K562 (cell line): ENCODE data around the gene KRTAP19-8. TPM values are rescaled to one million over a fixed set of nuclear protein-coding genes. Genes with fewer than 3 reads are reported as not detected.

Experiments
- JUN ChIP-seq, 2 experiments: sonication (generic) in 1 of 2; formaldehyde crosslinking in 1 of 2; IDR thresholded peaks; 2 replicates each; pipeline versions ENCODE4 v1.6.1 to v1.8.0; 2012 to 2022; ENCODE audit warnings: borderline replicate concordance in 2 of 2, mild to moderate bottlenecking in 2 of 2, improper control_type of control experiment in 1 of 2, low read depth in 1 of 2, low read length in 1 of 2, missing genetic modification reagents in 1 of 2
- LARP7 ChIP-seq: fragments of 450-650 bp; IDR thresholded peaks from 2 replicates; pipeline ENCODE4 v1.6.1; 2016
- ZNF408 ChIP-seq: fragments of 250-450 bp; sonication (Bioruptor Pico); IDR thresholded peaks from 2 replicates; pipeline ENCODE4 v1.4.0; 2020; ENCODE audit warnings: low read depth, mild to moderate bottlenecking, moderate library complexity
- polyA plus RNA-seq, 8 experiments: library from polyadenylated mRNA; depleted of rRNA in 4 of 8; stranded (reverse) in 5 of 8; unstranded in 3 of 8; fragments of >200 nt; fragmentation: Nextera tagmentation in 2 of 8; fragmentation: Illumina TruSeq in 1 of 8; extraction: Ambion mirVana in 2 of 8; extraction: Trizol in 1 of 8; gene quantifications; 2 replicates each; pipeline versions ENCODE4 v1.2.1 to v1.2.3, GENCODE V29; 2011 to 2014; ENCODE audit warnings: inconsistent platforms in 1 of 8, missing spikeins in 1 of 8
- total RNA-seq, 7 experiments: library from RNA; depleted of rRNA in 6 of 7; stranded (reverse); fragments of >200 nt in 6 of 7; fragmentation: Illumina TruSeq in 2 of 7; extraction: Trizol in 2 of 7; gene quantifications; 2 replicates each; pipeline versions ENCODE4 v1.2.1 to v1.2.3, GENCODE V29; 2011 to 2021; ENCODE audit warnings: low replicate concordance in 1 of 7
- TF ChIP-seq, protein P1 (sequence below): fragments of 450-650 bp; conservative IDR thresholded peaks from 2 replicates; pipeline ENCODE4 v1.6.1; 2016; ENCODE audit warnings: missing genetic modification characterization, low read depth, mild to moderate bottlenecking, control low read depth, missing compliant biosample characterization

The KRTAP19-8 gene
- total and polyA plus RNA-seq, 9 of the 15 experiments (the other 6 are each of a cell fraction or from before 2014, with no cell fraction given): not detected

DNA sequence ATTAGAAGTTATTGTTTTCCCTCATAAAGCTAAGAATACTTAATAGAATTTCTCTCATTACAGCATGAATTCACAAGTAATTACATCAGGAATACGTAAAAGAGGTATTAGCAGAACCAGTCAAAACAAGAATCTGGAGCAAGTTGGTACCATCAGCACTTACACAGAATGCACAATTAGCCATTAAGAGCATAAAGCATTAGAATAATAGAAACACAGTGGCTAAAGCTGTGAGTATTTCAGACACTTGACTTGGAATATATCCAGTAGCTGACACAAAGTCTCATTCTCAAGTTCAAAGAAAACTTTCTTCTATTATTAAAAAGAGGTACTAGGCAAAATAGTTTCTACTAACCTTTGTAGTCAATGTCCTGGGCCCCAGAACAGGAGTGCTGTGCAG is 49.6 kb downstream of the KRTAP19-8 start (continued):
- TF ChIP-seq LARP7 (no peak), JUN (IDR thresholded peaks at IDR 0.05; ENCODE audit: borderline replicate concordance, low read depth, low read length) (no peak), JUN (CRISPR knock-in tag; IDR thresholded peaks at IDR 0.05; ENCODE audit: borderline replicate concordance) (no peak), ZNF408 (CRISPR knock-in tag) (no peak)
- TF ChIP-seq, protein P1, sequence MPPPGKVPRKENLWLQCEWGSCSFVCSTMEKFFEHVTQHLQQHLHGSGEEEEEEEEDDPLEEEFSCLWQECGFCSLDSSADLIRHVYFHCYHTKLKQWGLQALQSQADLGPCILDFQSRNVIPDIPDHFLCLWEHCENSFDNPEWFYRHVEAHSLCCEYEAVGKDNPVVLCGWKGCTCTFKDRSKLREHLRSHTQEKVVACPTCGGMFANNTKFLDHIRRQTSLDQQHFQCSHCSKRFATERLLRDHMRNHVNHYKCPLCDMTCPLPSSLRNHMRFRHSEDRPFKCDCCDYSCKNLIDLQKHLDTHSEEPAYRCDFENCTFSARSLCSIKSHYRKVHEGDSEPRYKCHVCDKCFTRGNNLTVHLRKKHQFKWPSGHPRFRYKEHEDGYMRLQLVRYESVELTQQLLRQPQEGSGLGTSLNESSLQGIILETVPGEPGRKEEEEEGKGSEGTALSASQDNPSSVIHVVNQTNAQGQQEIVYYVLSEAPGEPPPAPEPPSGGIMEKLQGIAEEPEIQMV (tag): no peak
- TF ChIP-seq, all 486 proteins: peak for 0

Other genes starting within 250 kb of the KRTAP19-8 start
- gene KRTAP8-1, start 225.2 kb downstream of the KRTAP19-8 start, total RNA-seq (2014; rRNA removed): not detected in 2 replicates
- gene KRTAP8-1, start 225.2 kb downstream of the KRTAP19-8 start, total RNA-seq (2014; rRNA removed; fragmentation: Illumina TruSeq; extraction: Trizol): not detected in 2 replicates
- not detected in 2 replicates for gene KRTAP8-1, start 225.2 kb downstream of the KRTAP19-8 start, total RNA-seq (2015; rRNA removed; fragmentation: Illumina TruSeq; extraction: Trizol)
- not detected in 2 replicates for gene KRTAP8-1, start 225.2 kb downstream of the KRTAP19-8 start, total RNA-seq (2021)
- gene KRTAP8-1, start 225.2 kb downstream of the KRTAP19-8 start, polyA plus RNA-seq (2011; rRNA removed): not detected in 2 replicates
- gene KRTAP8-1, start 225.2 kb downstream of the KRTAP19-8 start, polyA plus RNA-seq (2014; fragmentation: Illumina TruSeq; extraction: Trizol): not detected in 2 replicates
- gene KRTAP8-1, start 225.2 kb downstream of the KRTAP19-8 start, polyA plus RNA-seq (2014; fragmentation: Nextera tagmentation; extraction: Ambion mirVana): not detected
- not detected in 2 replicates for gene KRTAP8-1, start 225.2 kb downstream of the KRTAP19-8 start, polyA plus RNA-seq (2014; rRNA removed)
- gene KRTAP7-1, start 208.7 kb downstream of the KRTAP19-8 start, total RNA-seq (2014; rRNA removed): not detected in 2 replicates
- not detected in 2 replicates for gene KRTAP7-1, start 208.7 kb downstream of the KRTAP19-8 start, total RNA-seq (2014; rRNA removed; fragmentation: Illumina TruSeq; extraction: Trizol)
- gene KRTAP7-1, start 208.7 kb downstream of the KRTAP19-8 start, total RNA-seq (2015; rRNA removed; fragmentation: Illumina TruSeq; extraction: Trizol): not detected in 2 replicates
- not detected in 2 replicates for gene KRTAP7-1, start 208.7 kb downstream of the KRTAP19-8 start, total RNA-seq (2021)
- not detected in 2 replicates for gene KRTAP7-1, start 208.7 kb downstream of the KRTAP19-8 start, polyA plus RNA-seq (2011; rRNA removed)
- gene KRTAP7-1, start 208.7 kb downstream of the KRTAP19-8 start, polyA plus RNA-seq (2014; fragmentation: Illumina TruSeq; extraction: Trizol): not detected in 2 replicates
- gene KRTAP7-1, start 208.7 kb downstream of the KRTAP19-8 start, polyA plus RNA-seq (2014; fragmentation: Nextera tagmentation; extraction: Ambion mirVana): not detected
- not detected in 2 replicates for gene KRTAP7-1, start 208.7 kb downstream of the KRTAP19-8 start, polyA plus RNA-seq (2014; rRNA removed)
- not detected in 2 replicates for gene KRTAP11-1, start 156.9 kb downstream of the KRTAP19-8 start, total RNA-seq (2014; rRNA removed)
- gene KRTAP11-1, start 156.9 kb downstream of the KRTAP19-8 start, total RNA-seq (2014; rRNA removed; fragmentation: Illumina TruSeq; extraction: Trizol): not detected in 2 replicates
- gene KRTAP11-1, start 156.9 kb downstream of the KRTAP19-8 start, total RNA-seq (2015; rRNA removed; fragmentation: Illumina TruSeq; extraction: Trizol): not detected in 2 replicates
- gene KRTAP11-1, start 156.9 kb downstream of the KRTAP19-8 start, total RNA-seq (2021): not detected in 2 replicates
- not detected in 2 replicates for gene KRTAP11-1, start 156.9 kb downstream of the KRTAP19-8 start, polyA plus RNA-seq (2011; rRNA removed)
- not detected in 2 replicates for gene KRTAP11-1, start 156.9 kb downstream of the KRTAP19-8 start, polyA plus RNA-seq (2014; fragmentation: Illumina TruSeq; extraction: Trizol)
- gene KRTAP11-1, start 156.9 kb downstream of the KRTAP19-8 start, polyA plus RNA-seq (2014; fragmentation: Nextera tagmentation; extraction: Ambion mirVana): not detected
- not detected in 2 replicates for gene KRTAP11-1, start 156.9 kb downstream of the KRTAP19-8 start, polyA plus RNA-seq (2014; rRNA removed)